Gastroesophageal sphincter (tissue), 4 donors: Measurements from ENCODE around the gene MN1. TPM values are rescaled to one million over a fixed set of nuclear protein-coding genes. Genes with fewer than 3 reads are reported as not detected.

Experiments
- ATAC-seq: fragments of 150-250 bp; one replicate; pipeline ENCODE4 v1.9.1; 2016; ENCODE audit warnings: mild to moderate bottlenecking, moderate library complexity
- H3K27ac ChIP-seq, 4 donors: fragments of 200-600 bp; sonication (generic) in 3 of 4; 1 replicate in 3 of 4; 2 replicates in 1 of 4; pipeline ENCODE4 v1.5.1; 2016 to 2019
- H3K27me3 ChIP-seq: fragments of 200-600 bp; sonication (generic); one replicate; pipeline ENCODE4 v1.5.1; 2019
- H3K36me3 ChIP-seq, 2 donors: fragments of 200-600 bp; sonication (generic); one replicate each; pipeline ENCODE4 v1.5.1; 2019; ENCODE audit warnings: control low read depth in 1 of 2
- H3K4me1 ChIP-seq, 3 donors: fragments of 200-600 bp; sonication (generic); 1 replicate in 2 of 3; 2 replicates in 1 of 3; pipeline ENCODE4 v1.5.1; 2016 to 2019; ENCODE audit warnings: control low read depth in 2 of 3
- H3K4me3 ChIP-seq, 2 donors: fragments of 200-600 bp; sonication (generic); one replicate each; pipeline ENCODE4 v1.5.1; 2019; ENCODE audit warnings: mild to moderate bottlenecking in 1 of 2, moderate library complexity in 1 of 2
- H3K9me3 ChIP-seq, 3 donors: fragments of 200-600 bp; sonication (generic); one replicate each; pipeline ENCODE4 v1.5.1; 2017 to 2019; ENCODE audit warnings: control low read depth in 2 of 3
- EP300 ChIP-seq: sonication (generic); formaldehyde crosslinking; IDR thresholded peaks from one replicate; pipeline ENCODE4 v1.6.1; 2017; ENCODE audit warnings: antibody characterized with exemption, mild to moderate bottlenecking
- POLR2A ChIP-seq, 2 donors: fragments of 450-650 bp; IDR thresholded peaks; one replicate each; pipeline ENCODE4 v1.6.1; 2017; ENCODE audit warnings: antibody characterized with exemption in 2 of 2, mild to moderate bottlenecking in 2 of 2, moderate library complexity in 1 of 2
- POLR2AphosphoS5 ChIP-seq: sonication (generic); formaldehyde crosslinking; IDR thresholded peaks from one replicate; pipeline ENCODE4 v1.6.1; 2017; ENCODE audit warnings: antibody characterized with exemption
- WGBS, 2 donors: methylation state at CpG; one replicate each; pipeline ENCODE4 v1.1.5; 2018; ENCODE audit warnings: low coverage in 1 of 2; 5-methylcytosine and 5-hydroxymethylcytosine counted together
- total RNA-seq, 4 donors: library from RNA; depleted of rRNA; stranded (reverse); fragments of >200 nt; gene quantifications; one replicate each; pipeline ENCODE4 v1.1.0, GENCODE V29; 2016
- TF ChIP-seq, protein P1 (sequence below), 4 experiments: fragments of 200-600 bp in 2 of 4; fragments of 450-650 bp in 2 of 4; sonication (generic) in 1 of 4; IDR thresholded peaks; one replicate each; pipeline ENCODE4 v1.5.1; 2017 to 2019; ENCODE audit warnings: antibody characterized with exemption in 4 of 4, mild to moderate bottlenecking in 2 of 4, moderate library complexity in 2 of 4

Gene MN1
- total RNA-seq, 4 donors from 2014 or later, result 13.4 to 52.8 (median 28.5) TPM

DNA sequence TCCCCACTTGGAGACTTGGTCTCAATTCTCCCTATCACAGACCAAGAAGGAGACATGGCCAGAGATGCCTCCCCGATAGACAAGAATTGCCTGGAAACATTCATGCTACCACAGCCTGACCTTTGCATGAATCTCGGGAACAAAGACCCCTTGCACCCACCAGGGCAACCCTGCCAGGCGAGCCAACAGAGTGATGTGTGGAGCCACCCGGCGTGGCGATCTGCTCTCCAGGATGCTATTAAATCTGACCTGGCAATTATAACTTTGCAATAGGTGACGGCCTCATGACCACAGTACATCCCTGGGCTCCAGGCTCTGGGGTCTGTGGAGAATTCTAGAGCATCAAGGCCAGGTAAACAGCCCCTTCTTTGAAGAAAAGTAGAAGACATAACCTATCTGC, 31.1 kb upstream of the MN1 start:
- no peaks in the 10 kb centered on the region for H3K27me3 ChIP-seq
- ATAC-seq, result no peak
- TF ChIP-seq, protein P1, sequence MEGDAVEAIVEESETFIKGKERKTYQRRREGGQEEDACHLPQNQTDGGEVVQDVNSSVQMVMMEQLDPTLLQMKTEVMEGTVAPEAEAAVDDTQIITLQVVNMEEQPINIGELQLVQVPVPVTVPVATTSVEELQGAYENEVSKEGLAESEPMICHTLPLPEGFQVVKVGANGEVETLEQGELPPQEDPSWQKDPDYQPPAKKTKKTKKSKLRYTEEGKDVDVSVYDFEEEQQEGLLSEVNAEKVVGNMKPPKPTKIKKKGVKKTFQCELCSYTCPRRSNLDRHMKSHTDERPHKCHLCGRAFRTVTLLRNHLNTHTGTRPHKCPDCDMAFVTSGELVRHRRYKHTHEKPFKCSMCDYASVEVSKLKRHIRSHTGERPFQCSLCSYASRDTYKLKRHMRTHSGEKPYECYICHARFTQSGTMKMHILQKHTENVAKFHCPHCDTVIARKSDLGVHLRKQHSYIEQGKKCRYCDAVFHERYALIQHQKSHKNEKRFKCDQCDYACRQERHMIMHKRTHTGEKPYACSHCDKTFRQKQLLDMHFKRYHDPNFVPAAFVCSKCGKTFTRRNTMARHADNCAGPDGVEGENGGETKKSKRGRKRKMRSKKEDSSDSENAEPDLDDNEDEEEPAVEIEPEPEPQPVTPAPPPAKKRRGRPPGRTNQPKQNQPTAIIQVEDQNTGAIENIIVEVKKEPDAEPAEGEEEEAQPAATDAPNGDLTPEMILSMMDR (IDR thresholded peaks at IDR 0.05), result no peak
- no peak for TF ChIP-seq POLR2AphosphoS5
- no peak for TF ChIP-seq EP300
- no peak for TF ChIP-seq POLR2A (IDR thresholded peaks at IDR 0.05)
- 97 to 100% methylated on average over 2 to 6 of the region's 7 CpGs for WGBS, 2 donors
- H3K27ac ChIP-seq, result no peak overlapping the region
- no peak overlapping the region for H3K4me3 ChIP-seq
- H3K36me3 ChIP-seq, result peaks cover 0 to 9% of the 10 kb centered on the region in 2 donors
- no peaks in the 10 kb centered on the region for H3K4me1 ChIP-seq
- H3K9me3 ChIP-seq, result no peaks in the 10 kb centered on the region

DNA sequence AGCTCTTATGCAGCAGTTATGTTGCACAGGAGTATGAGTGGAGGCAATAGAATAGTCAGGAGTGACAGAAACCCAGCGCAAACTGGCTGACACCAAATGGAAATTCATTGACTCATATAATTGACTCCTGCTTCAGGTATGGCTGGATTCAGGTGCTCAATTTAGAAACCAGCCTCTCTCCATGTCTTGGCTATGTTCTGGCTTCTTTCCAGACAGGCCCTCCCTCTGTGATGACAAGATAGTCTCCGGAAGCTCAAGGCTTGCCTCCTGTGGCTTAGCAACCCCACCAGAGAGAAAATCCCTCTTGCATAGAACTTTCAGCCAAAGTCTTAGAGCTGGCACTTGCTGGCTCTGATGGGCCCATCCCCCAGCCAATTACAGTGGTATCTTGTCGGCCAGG, 28.1 kb upstream of the MN1 start:
- ATAC-seq, result no peak
- no peak overlapping the region for H3K27ac ChIP-seq
- no peak overlapping the region for H3K4me3 ChIP-seq
- H3K36me3 ChIP-seq, result peaks cover 0 to under 1% of the 10 kb centered on the region in 2 donors
- 100% methylated on average over 1 to 2 of the region's 3 CpGs for WGBS, 2 donors
- H3K27me3 ChIP-seq, result no peaks in the 10 kb centered on the region
- no peaks in the 10 kb centered on the region for H3K4me1 ChIP-seq
- H3K9me3 ChIP-seq, result no peaks in the 10 kb centered on the region
- TF ChIP-seq EP300 (no peak), POLR2A (IDR thresholded peaks at IDR 0.05) (no peak), POLR2AphosphoS5 (no peak)
- TF ChIP-seq, protein P1 (IDR thresholded peaks at IDR 0.05), result no peak

DNA sequence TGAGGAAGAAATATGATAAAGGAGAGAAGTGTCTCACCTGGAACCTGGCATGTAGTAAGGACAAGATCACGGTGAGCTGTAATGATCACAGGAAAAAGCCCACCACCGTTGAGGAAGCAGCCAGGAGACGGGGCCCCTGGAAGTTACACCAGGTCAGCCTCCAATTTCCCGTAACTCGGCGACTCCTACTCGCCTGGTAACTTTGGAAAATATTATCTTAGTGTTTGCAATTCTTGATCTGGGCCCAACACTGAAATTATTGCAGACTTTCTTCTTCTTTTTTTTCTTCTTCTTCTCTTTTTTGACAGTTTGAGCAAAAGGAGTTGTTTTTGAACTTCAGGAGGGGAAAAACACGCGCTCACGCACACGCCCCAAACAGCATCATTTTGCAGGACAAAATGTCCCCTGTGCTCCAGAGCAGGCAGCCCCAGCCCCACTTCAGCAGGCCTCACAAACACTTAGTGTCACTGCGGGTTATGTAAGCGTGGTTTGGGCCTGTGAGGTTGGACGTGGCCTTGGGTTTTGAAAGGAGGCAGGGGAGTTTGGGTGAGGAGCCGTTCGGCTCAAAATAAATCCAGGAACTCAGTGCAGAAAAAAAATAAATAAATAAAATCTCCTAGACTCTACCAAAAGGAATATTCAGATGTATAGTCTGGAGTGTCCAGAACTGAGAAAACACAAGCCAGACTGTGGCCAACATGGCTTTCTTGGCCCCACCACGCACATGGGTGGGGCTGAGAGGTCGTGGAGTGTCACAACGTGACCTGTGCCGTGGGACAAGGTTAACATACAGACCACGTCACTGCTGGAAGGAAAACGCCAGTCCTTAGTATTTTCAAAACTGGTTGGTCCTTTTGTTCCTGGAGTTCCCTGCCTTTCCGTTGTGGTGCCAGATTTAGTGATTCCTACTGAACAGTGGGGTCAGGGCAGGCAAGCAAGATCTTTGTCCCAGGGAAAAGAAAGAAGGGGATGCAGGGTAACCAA, 26.3 kb upstream of the MN1 start:
- WGBS, 2 donors, result 50 to 80% methylated on average over 2 to 18 of the region's 23 CpGs
- TF ChIP-seq, protein P1 (IDR thresholded peaks at IDR 0.05), result no peak
- TF ChIP-seq POLR2AphosphoS5 (no peak), EP300 (no peak), POLR2A (IDR thresholded peaks at IDR 0.05) (no peak)

DNA sequence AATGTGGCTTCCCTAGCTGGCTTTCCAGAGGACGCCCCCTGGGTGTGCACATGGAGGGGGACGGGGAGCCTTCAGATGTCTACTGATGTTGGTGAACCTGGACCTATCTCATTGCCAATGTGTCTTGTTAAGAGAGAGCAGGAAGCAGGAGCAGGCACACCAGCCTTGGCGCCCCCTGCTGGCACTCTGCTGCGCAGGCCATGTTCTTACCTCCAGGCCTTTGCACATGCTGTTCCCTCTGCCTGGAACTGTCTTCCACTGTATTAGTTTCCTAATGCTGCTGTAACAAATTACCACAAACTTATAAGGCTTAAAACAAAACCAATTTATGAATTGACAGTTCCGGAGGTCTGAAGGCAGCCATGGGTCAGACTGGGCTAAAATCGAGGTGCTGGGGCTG, 23.6 kb upstream of the MN1 start:
- ATAC-seq, result no peak
- Histone ChIP-seq H3K9me3 (no peaks in the 10 kb centered on the region), H3K4me1 (no peaks in the 10 kb centered on the region), H3K36me3 (no peaks in the 10 kb centered on the region), H3K27me3 (no peaks in the 10 kb centered on the region), H3K27ac (no peak overlapping the region), H3K4me3 (no peak overlapping the region)
- WGBS, 2 donors, result 94 to 96% methylated on average over 4 of the region's 6 CpGs
- TF ChIP-seq POLR2AphosphoS5, result no peak
- TF ChIP-seq, protein P1 (IDR thresholded peaks at IDR 0.05), result peak in 1 of 4 experiments; percentile 29
- TF ChIP-seq POLR2A (IDR thresholded peaks at IDR 0.05), result no peak
- TF ChIP-seq EP300, result no peak

More for the DNA sequence above, 26.3 kb upstream of the MN1 start:
- peak; percentile 83 for ATAC-seq
- Histone ChIP-seq H3K36me3 (no peaks in the 10 kb centered on the region), H3K4me3 (no peak overlapping the region), H3K4me1 (no peaks in the 10 kb centered on the region), H3K27ac (peak overlapping the region in 2 of 4 donors; percentile 16 to 43), H3K9me3 (no peaks in the 10 kb centered on the region), H3K27me3 (no peaks in the 10 kb centered on the region)

DNA sequence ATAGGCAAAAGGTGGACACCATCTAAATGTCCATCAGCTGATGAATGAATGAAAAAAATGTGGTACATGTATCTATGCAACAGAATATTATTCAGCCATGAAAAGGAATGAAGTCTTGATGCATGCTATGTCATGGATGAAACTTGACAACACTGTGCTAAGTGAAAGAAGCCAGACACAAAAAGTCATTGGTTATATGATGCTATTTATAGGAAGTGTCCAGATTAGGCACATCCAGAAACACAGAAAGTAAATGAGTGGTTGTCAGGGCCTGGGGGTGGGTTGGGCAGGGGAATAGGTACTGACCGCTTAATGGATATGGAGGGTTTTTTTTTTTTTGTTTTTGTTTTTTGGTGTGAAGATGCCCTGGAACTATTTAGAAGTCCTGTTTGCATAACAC, 21.7 kb upstream of the MN1 start:
- H3K27me3 ChIP-seq, result no peaks in the 10 kb centered on the region
- no peak for ATAC-seq
- H3K36me3 ChIP-seq, result no peaks in the 10 kb centered on the region
- no peaks in the 10 kb centered on the region for H3K9me3 ChIP-seq
- H3K4me3 ChIP-seq, result no peak overlapping the region
- TF ChIP-seq POLR2A (IDR thresholded peaks at IDR 0.05), result no peak
- TF ChIP-seq, protein P1 (IDR thresholded peaks at IDR 0.05), result no peak
- TF ChIP-seq EP300, result no peak
- no peak for TF ChIP-seq POLR2AphosphoS5
- H3K4me1 ChIP-seq, result no peaks in the 10 kb centered on the region
- H3K27ac ChIP-seq, result no peak overlapping the region
- WGBS, 2 donors, result 88 to 89% methylated on average over 1 of the region's 1 CpG
